Stimulated activated CD8-positive, alpha-beta memory T cell treated with anti-CD3 and anti-CD28 coated beads, Interleukin-12 subunit alpha, Interleukin-12 subunit beta, amount 100 ng/mL, for 4 hours (primary cell): ENCODE data around the gene STK32C.

ENCODE experiments used
- DNase-seq: peaks from one replicate; pipeline ENCODE4 v3.0.0-alpha.2; 2020; ENCODE audit warnings: low read depth

STK32C gene

DNA sequence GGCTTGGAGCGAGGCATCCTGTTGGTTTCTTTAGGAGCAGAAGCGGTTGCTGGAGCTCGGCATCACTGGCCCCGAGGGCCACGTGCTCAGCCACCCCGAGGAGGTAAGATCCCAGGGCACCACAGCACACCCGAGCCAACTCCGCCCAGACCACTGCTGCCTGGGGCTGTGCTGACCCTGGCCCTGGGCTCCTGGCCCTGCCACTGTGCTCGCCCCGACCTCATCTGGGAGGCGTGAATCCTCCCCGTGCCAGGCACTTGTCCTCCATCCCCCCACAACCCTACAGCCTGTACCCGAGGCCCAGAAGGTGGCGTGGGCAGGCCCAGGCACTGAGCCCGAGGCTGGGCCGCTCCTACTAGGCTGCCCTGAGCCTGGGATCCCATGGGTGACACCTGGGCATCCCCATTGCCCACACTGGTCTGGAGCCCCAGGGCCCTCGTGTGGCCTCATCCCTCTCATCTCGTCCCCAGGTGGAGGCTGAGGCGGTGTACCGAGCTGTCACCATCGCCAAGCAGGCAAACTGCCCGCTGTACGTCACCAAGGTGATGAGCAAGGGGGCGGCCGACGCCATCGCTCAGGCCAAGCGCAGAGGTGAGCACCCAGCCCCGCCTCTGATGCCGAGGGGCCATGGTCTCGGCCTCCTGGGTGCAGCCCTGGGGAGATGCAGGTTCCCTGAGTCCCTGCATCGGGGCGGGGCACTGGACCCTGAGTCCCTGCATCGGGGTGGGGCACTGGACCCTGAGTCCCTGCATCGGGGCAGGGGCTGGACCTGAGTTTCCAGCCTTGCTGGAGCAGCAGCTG, 109.2 kb downstream of the STK32C start:
- no peak for DNase-seq

DNA sequence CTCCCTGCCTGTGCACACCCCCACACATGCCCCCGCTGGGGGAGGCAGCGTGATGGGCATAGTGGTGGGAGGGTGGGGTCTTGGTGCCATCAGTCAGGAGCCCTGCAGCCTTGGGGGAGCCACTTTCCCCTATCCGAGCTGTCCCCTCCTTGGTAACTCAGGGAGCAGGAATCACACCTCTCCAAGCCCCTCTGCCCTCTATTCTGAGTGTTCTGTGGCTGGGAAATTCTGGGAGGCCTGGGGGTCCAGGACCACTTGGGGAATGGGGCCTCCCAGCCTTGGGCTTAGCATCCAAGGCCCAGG, 109.7 kb downstream of the STK32C start:
- no peak for DNase-seq

DNA sequence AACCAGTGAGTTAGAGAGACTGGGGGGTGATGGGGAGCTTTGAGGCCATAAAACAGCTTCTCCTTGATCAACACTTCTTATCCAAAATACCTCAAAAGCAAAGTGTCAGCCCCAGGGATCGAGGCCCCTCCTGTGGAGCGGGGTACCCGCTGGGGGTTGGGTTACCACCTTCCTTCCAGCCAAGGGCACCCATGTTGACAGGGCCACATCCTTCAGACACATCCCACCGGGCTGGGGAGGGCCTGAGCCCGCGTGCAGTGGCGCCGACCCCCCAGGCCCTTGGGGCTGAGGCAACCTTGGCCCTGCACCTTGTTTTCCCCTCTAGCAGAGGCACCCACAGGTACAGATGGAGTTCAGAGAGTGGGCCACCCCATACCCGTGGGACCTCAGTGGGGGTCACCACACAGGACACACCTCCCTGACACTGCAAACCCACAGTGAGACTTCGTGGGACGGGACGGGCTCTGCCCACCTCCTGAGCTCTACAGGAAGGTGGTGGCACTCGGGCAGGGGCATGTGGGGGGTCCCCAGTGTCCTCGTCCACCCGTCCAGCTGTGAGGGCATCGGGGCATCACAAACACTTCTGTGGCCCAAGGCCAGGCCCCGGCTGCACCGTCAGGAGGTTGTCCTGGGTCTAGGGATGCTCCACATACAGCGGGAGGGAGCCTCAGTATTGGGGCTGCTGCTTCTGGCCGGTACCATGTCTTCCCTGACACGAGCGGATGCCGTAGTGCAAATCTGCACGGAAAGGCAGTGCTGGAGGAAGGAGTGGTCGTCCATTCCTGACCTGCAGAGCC, 110.3 kb downstream of the STK32C start:
- no peak for DNase-seq

DNA sequence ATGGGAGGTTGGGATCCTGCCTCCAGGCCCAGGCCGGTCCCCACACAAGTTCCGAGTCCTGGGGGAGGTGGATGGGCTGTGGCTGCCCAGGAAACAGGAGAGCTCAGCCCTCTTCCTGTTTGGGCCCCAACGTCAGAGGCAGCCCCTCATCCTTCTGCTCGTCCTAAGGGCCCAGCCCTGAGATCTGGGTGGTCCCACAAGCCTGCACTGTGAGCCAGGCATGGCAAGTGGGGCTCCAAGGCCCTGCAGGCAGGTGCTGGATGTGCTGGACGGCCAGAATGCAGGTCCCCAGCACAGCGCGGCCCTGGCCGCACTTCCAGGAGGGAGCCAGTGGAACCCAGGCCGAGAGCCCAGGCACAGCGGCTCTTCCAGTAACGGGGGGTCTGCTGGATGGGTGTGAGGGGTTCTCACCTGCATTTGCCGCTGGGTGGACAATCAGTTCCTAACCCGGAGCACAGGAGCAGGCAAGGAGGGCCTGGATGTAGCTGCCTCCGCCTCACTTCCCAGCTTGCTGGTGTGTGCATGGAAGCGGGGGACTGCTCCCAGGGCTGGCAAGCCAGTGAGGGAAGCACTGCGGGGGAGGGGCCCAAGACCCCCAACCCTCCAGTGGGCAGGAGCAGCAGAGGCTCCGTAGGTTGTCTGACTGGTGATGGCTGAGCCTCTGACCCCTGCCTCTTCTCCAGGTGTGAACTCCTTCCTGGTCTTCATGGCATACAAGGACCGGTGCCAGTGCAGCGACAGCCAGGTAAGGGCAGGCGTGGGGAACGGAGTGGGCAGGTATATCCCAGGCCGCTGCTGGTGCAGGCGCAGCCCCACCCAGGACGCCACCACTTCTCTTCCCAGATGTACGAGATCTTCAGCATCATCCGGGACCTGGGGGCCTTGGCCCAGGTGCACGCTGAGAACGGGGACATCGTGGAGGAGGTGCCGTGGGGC, 111.3 kb downstream of the STK32C start:
- DNase-seq = no peak

DNA sequence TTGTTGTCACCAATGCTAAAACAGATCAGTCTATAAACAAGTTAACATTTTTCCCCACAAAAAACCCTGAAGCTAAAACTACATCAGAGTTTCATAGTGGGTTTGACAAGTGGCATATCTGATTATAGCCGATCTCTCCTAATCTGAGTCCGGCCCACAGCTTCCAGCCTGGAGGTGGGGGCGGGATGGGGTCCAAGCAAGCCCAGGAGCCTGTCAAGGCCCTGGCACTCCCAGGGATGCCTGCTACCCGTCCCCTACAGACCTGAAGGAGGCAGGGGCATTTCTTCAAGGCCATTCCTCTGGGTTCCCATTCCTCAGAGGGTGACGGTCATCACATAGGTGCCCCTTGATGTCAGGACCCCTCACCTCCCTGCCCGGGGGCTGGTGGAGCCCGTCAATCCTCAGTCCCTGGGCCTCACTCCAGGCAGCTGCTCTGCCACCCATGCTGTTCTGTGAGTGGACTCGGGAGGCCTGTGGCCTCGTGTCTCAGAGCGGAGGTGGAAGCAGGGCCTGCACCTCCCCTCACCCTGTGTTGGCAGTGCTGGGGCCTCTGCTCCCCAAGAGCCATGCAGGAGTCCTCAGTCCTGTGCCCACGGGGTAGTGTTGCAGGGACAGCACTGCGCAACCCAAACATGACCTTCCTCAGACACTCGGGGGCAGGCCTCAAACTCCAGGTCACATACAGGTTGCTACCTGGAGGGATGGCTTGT, 112.2 kb downstream of the STK32C start:
- no peak for DNase-seq

DNA sequence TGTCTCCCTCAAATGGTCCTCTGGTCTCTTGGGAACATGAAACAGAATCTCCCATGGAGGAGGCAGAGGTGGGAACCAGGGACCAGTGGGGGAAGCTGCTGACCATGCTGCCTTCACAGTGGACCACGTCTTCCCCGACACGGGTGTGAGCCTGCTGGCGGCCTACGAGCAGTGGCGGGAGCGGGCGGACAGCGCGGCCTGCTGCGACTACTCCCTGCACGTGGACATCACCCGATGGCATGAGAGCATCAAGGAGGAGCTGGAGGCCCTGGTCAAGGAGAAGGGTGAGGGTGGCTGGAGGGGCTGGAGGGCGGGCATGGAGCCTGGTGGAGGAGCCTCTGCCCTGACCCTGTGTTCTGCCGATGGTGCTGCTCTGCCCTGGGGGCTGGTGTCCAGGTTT, 113.0 kb downstream of the STK32C start:
- no peak for DNase-seq

DNA sequence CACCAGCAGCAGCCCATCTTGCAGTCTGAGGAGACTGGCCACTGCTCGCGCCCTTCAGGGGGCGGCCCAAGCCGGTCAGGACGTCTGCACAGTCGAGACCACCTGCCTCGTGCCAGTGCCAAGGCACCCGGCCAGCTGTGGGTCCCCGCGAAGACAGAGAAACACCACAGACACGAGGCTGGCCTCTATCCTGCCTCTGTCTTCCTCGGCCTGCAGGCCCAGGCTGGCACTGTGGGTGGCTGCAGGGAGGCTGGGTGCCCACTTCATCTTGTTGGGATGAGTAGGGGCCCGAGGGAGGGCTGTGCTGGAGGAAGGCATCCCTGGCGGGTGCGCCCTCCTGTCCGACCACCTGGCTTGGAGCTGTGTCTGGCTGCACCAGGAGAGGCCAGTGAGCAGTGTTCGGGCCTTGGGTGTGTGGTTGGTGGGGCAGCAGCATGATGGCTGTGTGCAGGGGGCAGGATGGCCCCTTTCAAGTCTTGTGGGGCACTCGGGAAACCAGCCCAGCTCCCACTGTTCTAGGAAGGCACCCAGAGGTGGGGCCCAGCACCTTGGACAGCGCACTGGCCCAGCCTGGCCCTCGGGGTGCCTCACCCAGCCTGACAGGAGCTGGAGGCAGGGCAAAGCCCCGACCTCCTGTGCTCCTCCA, 113.7 kb downstream of the STK32C start:
- no peak for DNase-seq

DNA sequence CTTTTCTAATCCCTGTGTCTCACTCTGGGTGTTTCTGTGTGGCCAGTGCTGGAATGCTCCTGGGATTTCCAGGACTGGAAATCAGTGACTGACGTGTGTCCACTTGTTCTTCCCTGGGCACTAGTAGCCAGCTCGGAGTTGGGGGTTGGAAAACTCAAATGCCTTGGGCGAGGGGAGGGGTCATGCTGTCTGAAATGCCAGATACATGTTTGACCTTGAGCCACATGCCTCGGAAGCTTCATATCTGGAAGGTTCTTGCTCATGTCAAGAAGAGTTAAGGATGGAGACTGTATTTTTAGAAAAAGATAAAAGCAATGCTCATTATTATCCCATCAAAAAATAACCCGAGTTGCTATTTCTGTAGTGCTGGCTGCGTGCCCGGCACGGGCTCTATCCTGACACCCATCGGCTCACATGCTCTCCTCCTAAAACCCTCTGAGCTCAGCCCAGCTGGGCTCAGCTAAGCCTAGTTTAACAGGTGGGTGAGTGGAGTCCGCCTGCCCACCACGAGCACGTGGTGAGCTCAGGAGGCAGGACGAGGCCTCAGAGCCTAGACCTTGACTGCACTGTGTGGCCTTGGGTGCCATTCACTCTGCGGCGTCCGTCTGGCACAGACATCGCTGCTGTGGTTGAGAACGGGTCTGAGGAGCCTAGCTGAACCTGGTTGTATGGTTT, 114.6 kb downstream of the STK32C start:
- DNase-seq = no peak

DNA sequence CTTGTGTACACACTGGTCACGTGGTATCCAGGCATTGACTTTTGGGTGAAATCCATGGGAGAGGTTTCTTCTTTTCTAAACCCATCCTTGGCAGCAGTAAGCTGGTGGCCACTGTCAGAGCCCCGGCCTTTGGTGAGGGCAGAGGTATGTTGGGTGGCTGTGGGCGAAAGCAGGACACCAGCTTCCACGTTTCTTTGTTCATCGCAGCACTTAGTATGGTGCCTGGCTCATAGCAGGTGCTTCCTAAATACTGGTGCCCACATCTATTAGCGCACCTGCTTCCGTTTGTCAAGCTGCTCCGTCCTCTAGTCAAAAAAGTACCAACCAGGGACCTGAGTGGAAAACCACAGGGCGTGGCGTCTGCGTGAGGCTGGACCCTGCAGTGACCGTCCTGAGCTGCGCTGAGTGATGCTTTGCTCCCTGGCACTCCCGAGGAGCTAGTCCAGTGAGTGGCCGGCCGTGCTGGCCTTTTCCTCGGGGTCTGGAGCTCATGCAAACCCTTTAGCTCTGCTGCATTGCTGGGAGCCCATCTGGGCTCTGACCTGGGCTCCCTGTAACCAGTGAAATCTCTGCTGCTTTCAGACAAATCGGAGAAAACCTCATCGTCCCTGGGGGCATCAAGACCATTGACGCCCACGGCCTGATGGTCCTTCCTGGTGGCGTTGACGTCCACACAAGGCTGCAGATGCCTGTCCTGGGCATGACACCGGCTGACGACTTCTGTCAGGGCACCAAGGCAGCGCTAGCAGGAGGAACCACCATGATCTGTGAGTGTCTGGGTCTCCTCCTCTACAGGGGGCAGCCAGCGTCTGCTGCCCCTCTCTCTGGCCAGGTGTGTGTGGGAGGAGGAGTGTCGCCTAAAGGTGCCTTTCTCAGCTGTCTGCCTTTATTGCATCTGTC, 115.4 kb downstream of the STK32C start:
- DNase-seq = no peak

DNA sequence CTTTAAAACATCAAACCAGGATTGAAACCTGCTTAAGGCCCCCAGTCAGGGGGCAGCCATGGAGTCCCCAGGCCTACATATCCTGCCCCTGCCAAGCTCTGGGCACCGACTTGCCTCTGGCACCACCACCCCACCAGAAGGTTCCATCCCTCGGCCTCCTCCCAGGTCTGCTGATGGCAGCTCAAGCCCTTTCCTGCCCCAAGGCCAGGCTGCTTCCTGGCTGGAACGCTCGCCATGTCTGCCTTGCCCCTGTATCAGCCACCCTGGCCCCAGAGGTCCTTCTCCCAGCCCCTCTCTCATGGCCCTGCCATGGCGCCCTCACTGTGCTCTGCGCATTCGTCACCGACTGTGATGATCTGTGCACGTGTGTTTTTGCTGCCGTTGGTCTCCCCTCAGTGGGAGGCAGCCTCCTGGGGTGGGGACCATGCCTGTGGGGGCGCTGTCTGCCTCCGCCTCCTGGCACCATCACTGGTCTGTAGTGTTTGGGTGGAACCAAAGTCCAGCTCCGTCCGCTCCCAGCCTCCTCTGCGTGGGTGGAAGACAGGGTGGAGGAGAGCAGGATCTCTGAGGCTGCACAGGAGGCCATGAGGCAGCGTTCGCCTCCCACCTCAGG, 117.8 kb downstream of the STK32C start:
- DNase-seq = no peak

DNA sequence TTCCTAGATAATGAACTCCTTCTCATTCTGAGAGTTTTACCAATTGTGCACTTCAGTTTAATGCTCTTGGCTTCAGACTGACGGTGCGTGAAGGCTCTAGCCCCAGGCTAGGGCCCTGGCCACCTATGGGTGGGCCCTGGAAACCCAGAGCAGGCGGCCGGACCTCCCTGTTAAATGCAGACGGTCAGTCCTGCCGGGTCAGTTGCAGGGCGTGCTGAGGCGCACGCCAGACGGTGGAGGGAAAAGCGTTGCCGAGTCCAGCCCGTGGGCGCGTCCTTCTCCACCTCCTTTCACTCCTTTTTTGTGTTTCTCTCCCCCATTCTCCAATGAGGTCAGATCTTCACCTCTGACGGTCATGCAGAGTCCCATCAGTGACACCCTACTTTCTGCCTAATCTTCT, 118.7 kb downstream of the STK32C start:
- no peak for DNase-seq

DNA sequence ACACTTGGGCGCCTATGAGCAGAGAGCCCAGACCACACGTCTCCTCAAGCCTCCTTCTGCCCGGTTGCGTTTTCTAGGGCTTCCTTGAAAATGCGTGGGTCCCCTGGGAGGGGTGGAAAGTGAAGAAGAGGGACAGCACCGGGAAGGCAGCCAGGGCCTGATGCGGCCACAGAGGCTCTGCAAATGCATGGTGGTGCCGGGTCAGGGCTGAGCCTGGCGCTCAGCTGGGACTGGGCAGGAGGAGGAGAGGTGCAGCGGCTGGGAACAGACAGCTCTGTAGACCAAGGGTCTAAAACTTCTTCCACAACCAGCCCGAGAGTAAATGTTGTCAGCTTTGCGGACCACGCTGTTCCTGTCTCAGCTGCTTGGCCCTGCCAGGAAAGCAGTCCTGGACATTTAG, 119.4 kb downstream of the STK32C start:
- no peak for DNase-seq

DNA sequence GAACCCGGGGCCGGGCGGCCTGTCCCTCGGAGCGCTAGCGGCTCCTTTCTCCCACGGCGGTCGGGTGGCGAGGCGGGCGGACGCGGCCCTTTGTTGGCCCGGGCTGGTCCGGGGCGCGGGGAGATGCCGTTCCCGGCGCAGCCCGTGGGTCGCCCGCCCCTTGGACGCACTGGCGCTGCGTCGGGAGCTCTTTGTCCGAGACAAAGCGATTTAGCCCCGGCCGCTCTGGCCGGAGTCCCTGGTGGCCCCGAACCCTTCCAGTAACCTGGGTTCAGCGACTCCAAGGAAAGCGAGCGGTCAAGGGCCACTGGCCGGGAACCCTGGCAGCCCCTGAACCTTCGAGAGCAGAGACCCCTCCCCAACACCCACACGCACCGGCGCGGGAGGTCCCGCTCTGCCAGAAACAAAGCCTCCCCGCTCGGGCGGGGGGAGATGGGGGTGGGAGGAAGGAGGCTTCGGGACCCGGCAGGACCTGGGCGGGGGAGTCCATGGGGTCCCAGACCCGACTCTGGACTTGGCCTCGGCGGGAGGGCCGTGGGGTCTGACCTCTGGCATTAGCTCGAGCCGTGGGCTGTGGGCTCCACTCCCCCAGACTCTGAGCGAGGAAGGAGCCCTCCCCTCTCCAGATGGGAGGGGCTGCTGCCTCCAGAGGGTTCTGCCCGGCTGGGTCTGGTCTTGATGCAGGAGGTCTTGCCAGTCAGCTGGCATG, 120.2 kb downstream of the STK32C start:
- DNase-seq = no peak

DNA sequence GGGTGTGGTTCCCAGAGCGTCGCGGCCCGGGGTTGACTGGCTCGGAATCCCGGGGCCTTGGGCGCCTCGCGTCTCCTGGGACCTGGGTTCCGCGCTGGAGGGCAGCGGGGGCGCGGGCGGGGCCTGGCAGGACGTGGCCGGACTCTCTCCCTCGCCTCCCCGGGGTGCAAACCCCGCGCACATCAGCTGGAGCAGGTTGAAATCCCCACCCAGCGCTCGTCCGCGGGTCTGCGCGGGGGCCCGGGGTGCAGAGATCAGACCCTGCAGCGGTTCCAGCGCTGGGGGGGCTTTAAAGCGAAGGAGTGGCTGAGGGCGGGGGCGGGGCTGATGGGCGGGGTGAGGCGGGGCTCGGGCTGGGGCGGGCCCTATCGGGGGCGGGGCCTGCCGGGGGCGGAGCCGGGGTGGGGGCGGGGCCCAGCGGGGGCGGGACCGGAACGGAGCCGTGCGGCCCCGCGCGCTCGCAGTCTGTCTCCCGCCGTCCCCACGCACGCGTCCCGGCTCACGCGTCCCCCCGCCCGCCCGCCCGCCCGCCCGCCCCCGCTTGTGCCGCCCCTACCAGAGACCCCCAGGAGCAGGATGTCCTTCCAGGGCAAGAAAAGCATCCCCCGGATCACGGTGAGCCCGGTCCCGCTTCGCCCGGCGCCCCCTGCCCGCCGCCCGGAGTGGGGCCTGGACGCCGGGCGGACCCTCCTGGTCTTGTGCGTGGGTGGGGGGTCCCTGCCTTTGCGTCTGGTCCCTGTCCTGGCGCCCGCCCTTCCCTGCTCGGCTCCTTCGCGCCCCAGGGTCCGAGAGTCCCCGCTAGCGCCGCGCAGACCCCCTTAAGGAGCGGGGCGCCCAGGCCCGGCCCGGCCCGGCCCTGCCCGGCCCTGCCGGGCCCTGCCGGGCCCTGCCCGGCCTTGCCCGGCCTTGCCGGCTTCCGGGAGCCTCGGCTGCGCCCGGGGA, 121.0 kb downstream of the STK32C start, which contains the start of gene DPYSL4:
Gene DPYSL4 (plus strand): TSS at position 461 of the 942 bp plus-strand sequence. CDS start 116 bp downstream, at position 577.
- DNase-seq = peak; percentile 12

DNA sequence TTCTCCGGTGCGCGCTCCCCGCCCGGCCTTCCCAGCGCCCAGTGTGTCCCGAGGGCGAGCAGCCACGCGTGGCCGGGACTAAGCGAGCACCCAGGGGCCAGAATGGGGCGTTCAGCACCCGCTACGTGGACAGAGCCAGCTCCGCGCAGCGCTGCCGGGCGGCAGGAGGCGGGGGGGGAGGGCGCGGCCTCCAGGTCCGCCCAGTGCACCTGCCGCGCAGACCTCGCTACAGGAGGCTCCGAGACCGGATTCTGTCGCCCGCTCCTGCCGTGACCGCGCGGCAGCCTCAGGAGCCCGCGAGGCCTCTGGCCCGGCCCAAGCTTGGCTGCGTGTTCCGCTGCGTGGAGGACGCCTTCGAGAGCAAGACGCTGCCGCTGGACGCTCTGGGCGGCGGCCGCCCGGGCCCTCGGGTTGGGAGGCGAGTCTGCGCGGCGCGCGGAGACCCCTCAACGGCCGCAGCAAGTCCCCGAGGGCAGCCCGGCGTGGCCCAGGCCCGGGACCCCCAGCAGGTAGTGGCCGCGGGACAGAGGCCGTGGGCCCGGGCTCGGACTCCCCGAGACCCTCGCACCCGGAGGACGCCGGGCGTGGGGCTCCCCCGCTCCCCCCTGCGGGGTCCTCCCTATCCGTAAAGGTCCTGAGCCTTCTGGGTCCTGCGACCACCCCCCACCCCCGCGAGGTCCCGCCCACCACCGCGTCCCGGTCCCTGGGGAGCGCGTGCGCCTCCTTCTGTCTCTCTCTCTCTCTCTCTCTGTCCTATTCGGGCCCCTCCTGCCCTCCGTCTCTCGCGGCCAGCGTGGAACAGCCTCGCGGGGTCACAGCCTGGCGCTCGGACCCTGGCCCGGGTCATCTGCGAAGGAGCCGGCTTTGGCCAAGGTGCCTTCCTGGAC, 121.9 kb downstream of the STK32C start:
- no peak for DNase-seq
